ENCODE measurements around the gene ADAMTS17. TPM values are rescaled to one million over a fixed set of nuclear protein-coding genes. Genes with fewer than 3 reads are reported as not detected.

ADAMTS17 gene
- total and polyA plus RNA-seq, 9 of the 15 experiments (the other 6 are each of a cell fraction or from before 2014, with no cell fraction given): 0.01 to 0.14 (median 0.07) TPM; not detected in 6

- no peak for TF ChIP-seq NKRF (IDR thresholded peaks at IDR 0.05; ENCODE audit: borderline replicate concordance)
Observed at GRCh38 chr15:100134586-100134985, 207.2 kb downstream of the ADAMTS17 start (continued).

GRCh38 chr15:100134089-100134583 is 207.6 kb downstream of the ADAMTS17 start:
- intact Hi-C loops (cut with micrococcal nuclease): loop anchor here (5.0 to 10.0 kb wide), 2 partner anchors 179 to 342 kb away; no protein-coding TSS in a partner anchor
- H3K9me1 ChIP-seq (ENCODE audit: control insufficient read depth, insufficient read depth, low read length): no peaks in the 10 kb centered on the region
- FAIRE-seq (no peak), DNase-seq (ENCODE audit: extremely low read depth in 1 of 4, low spot score in 3 of 4) (no peak), ATAC-seq (no peak)
- peaks cover 0 to 19% of the 10 kb centered on the region in 2 experiments; a peak in 4 of 5 replicates for H3K27me3 ChIP-seq (ENCODE audit: control insufficient read depth in 2 of 2, insufficient read depth in 2 of 2, low read length in 2 of 2)
- no peak overlapping the region for H3K9ac ChIP-seq (ENCODE audit: insufficient read depth in 1 of 2, low read depth in 2 of 2, low read length in 2 of 2)
- no peaks in the 10 kb centered on the region for H3K36me3 ChIP-seq (ENCODE audit: control insufficient read depth, insufficient read depth, low read length)
- no TSS peak for BruUV-seq (replicated peaks)
- H3K79me2 ChIP-seq (ENCODE audit: control insufficient read depth, insufficient read depth, low read length): no peaks in the 10 kb centered on the region
- in situ Hi-C loops (cut with MboI): no loop called here
- 3% methylated on average over 7 of the region's 7 CpGs for WGBS (ENCODE audit: insufficient coverage, low coverage, missing lambda C conversion rate)
- no peak overlapping the region for H3K4me2 ChIP-seq (ENCODE audit: insufficient read depth, low read length)
- H3K27ac ChIP-seq (ENCODE audit: extremely low read depth, low read depth, low read length): no peak overlapping the region
- CTCF ChIA-PET (ENCODE audit: low intra/inter-chr PET ratio): no interaction called here
- H3K9me3 ChIP-seq (replicated peaks; ENCODE audit: control insufficient read depth, insufficient read depth, low read depth, low read length): no peaks in the 10 kb centered on the region
- POLR2A ChIA-PET: no interaction called here
- H2AFZ ChIP-seq (ENCODE audit: low read depth, low read length): no peak overlapping the region
- peaks cover 0 to 5% of the 10 kb centered on the region in 2 experiments; a peak in 2 of 5 replicates for H3K4me1 ChIP-seq (replicated peaks in 1 of 2; ENCODE audit: control insufficient read depth in 2 of 2, insufficient read depth in 2 of 2, low read length in 2 of 2)
- H3K4me3 ChIP-seq: no peak overlapping the region
- no peaks in the 10 kb centered on the region for H4K20me1 ChIP-seq (replicated peaks; ENCODE audit: control insufficient read depth, insufficient read depth, low read length)
- TF ChIP-seq SPI1 (IDR thresholded peaks at IDR 0.05; ENCODE audit: borderline replicate concordance, low read depth, low read length) (no peak), CLOCK (CRISPR knock-in tag; IDR thresholded peaks at IDR 0.05; ENCODE audit: borderline replicate concordance) (no peak), CHAMP1 (IDR thresholded peaks at IDR 0.05) (no peak), XRCC4 (IDR thresholded peaks at IDR 0.05; ENCODE audit: extremely low read depth, insufficient read depth, insufficient read length) (no peak), ARNT (IDR thresholded peaks at IDR 0.05) (no peak), TCFL5 (CRISPR knock-in tag; conservative IDR thresholded peaks at IDR 0.05) (no peak), MITF (IDR thresholded peaks at IDR 0.05) (no peak), TOE1 (IDR thresholded peaks at IDR 0.05; ENCODE audit: borderline replicate concordance) (no peak), TOE1 (CRISPR knock-in tag; IDR thresholded peaks at IDR 0.05; ENCODE audit: borderline replicate concordance, low read depth) (no peak), MAFK (IDR thresholded peaks at IDR 0.05; ENCODE audit: low read length) (no peak), ZNF41 (CRISPR knock-in tag; conservative IDR thresholded peaks at IDR 0.05) (no peak)
